Mesodermal cell (in vitro differentiated cells): ENCODE measurements around the gene OR56B4. TPM values are rescaled to one million over a fixed set of nuclear protein-coding genes. Genes with fewer than 3 reads are reported as not detected.
"Not testable (repeated sequence)": the region's sequence is repeated elsewhere in the genome, so short reads cannot be mapped to it uniquely, and the experiment has no call there.

Experiments used
- H3K27ac ChIP-seq: 2 replicates; pipeline ENCODE4 v1.7.0; 2013; ENCODE audit warnings: mild to moderate bottlenecking, low read depth, low read length, moderate library complexity; ENCODE audit not compliant: severe bottlenecking
- H3K36me3 ChIP-seq: 2 replicates; pipeline ENCODE4 v1.7.1; 2013; ENCODE audit warnings: mild to moderate bottlenecking, low read length, moderate library complexity; ENCODE audit not compliant: control insufficient read depth, insufficient read depth
- H3K4me1 ChIP-seq: one replicate; pipeline ENCODE4 v1.7.1; 2013; ENCODE audit warnings: mild to moderate bottlenecking, low read length; ENCODE audit not compliant: insufficient read depth, control insufficient read depth, poor library complexity, severe bottlenecking
- H3K4me3 ChIP-seq: 2 replicates; pipeline ENCODE4 v1.7.0; 2013; ENCODE audit warnings: low read length, control low read depth, mild to moderate bottlenecking; ENCODE audit not compliant: insufficient read depth, poor library complexity, severe bottlenecking; ENCODE audit errors: extremely low read depth
- H3K9me3 ChIP-seq: 2 replicates; pipeline ENCODE4 v1.7.1; 2013; ENCODE audit warnings: mild to moderate bottlenecking, low read length, moderate library complexity; ENCODE audit not compliant: control insufficient read depth
- WGBS, 2 experiments: methylation state at CpG; one replicate each; pipeline ENCODE4 v1.1.5; 2013; ENCODE audit warnings: missing lambda C conversion rate in 2 of 2; ENCODE audit not compliant: insufficient coverage in 2 of 2; 5-methylcytosine and 5-hydroxymethylcytosine counted together
- polyA plus RNA-seq, 2 experiments: library from polyadenylated mRNA; stranded (reverse); fragments of 50-300 nt; gene quantifications; one replicate each; pipeline ENCODE4 v1.2.3, GENCODE V29; 2013

OR56B4 gene, protein sequence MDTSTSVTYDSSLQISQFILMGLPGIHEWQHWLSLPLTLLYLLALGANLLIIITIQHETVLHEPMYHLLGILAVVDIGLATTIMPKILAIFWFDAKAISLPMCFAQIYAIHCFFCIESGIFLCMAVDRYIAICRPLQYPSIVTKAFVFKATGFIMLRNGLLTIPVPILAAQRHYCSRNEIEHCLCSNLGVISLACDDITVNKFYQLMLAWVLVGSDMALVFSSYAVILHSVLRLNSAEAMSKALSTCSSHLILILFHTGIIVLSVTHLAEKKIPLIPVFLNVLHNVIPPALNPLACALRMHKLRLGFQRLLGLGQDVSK
- not detected for polyA plus RNA-seq (2013, experiment 1 of 2)
- polyA plus RNA-seq (2013, experiment 2 of 2): not detected

DNA sequence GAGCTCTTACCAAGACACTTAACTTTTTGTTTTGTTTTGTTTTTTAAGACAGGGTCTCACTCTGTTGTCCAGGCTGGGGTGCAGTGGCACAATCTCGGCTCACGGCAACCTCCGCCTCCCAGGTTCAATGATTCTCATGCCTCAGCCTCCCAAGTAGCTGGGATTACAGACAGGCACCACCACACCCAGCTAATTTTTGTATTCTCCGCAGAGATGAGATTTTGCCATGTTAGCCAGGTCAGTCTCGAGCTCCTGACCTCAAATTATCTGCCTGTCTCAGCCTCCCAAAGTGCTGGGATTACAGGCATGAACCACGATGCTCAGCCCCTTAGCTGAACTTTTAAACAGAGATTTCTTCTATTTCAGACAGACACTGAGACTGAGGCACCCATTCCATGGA is at the start of gene OR56B4:
TSS of gene OR56B4 (plus strand) at position 301 of the 400 bp plus-strand sequence. CDS start at position 396, 95 bp downstream.
- not testable (repeated sequence) for H3K36me3 ChIP-seq, H3K4me1 ChIP-seq, H3K9me3 ChIP-seq, H3K27ac ChIP-seq, H3K4me3 ChIP-seq
- WGBS, 2 experiments: 87 to 100% methylated on average over 1 to 6 of the region's 6 CpGs

DNA sequence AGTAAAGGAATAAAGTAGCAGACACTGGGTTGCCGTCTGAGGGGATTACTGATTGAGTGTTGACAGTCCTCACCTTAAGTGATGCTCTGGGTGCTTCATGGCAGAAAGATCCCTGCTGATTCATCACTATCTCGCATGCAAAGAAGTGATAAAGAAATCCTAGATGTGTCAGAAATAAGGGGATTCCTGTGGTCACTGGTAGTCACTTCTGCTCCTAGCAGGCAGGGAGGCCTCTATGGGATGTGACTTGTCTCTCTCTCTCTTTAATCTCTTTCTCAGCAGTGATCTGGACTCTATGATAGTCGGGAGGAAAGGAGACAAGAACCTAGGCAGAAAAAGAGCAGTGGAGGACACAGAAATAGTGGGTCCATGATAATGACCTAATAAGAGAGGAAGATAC is 46.0 kb upstream of the OR56B4 start:
- no peaks in the 10 kb centered on the region for H3K36me3 ChIP-seq
- 78 to 85% methylated on average over 2 to 3 of the region's 3 CpGs for WGBS, 2 experiments
- H3K9me3 ChIP-seq: no peaks in the 10 kb centered on the region
- no peak overlapping the region for H3K27ac ChIP-seq
- H3K4me3 ChIP-seq: no peak overlapping the region
- no peaks in the 10 kb centered on the region for H3K4me1 ChIP-seq

DNA sequence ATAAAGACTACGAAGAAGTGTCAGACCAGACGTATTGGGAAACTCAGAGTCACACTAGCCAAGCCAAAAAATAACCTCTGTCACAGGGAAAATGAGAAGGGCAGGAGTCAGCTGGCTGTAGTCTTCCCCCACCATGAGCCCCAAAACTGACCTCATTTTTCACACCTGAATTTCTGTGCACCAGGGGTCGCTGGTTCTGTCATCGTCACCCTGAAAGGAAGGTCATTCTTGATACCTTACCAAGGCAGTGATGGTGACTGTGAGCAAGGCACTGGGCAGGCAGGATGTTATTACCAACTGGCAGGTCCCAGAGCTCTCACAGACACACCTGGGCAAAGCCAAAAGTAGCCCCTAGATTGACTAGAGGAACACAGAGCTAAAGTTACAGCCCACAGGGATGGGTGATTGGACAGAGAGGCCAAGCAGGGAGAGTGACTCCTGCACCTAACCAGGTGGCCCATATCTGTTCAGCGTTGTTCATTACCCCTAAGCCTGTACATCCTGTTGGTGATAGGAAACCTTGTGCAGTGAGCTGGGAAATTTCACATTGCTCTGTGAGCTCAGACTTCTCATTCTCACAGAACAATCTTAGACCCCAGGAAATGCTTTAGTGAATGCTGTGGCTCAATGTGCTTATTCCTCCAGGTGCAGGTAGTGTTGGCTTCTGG is 44.7 kb upstream of the OR56B4 start:
- no peak overlapping the region for H3K27ac ChIP-seq
- 88 to 100% methylated on average over 5 of the region's 5 CpGs for WGBS, 2 experiments
- no peaks in the 10 kb centered on the region for H3K9me3 ChIP-seq

DNA sequence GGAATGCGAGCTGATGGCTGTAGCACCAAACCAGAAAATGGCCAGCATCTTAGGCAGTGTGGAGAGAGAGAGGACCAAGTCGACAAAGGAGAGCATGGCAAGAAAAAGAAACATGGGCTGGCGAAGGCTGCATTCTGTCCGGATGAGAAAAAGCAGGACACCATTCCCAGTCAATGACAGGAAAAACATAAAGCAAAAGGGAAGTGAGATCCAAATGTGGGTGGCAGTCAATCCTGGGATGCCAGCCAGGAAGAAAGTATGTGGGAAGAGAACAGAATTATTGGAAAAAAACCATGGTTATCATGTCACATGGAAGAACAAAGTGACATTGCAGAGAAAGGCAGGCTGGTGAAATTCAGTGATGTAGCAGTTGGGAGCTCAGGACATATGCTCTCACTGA is 40.0 kb upstream of the OR56B4 start:
- H3K36me3 ChIP-seq: no peaks in the 10 kb centered on the region
- H3K9me3 ChIP-seq: no peaks in the 10 kb centered on the region
- no peak overlapping the region for H3K27ac ChIP-seq
- whole genome bisulfite sequencing, 2 experiments: 88 to 100% methylated on average over 3 to 4 of the region's 4 CpGs
- H3K4me3 ChIP-seq: no peak overlapping the region
- no peaks in the 10 kb centered on the region for H3K4me1 ChIP-seq

More for the DNA sequence above, 44.7 kb upstream of the OR56B4 start:
- H3K4me3 ChIP-seq: no peak overlapping the region
- H3K4me1 ChIP-seq: no peaks in the 10 kb centered on the region
- no peaks in the 10 kb centered on the region for H3K36me3 ChIP-seq

DNA sequence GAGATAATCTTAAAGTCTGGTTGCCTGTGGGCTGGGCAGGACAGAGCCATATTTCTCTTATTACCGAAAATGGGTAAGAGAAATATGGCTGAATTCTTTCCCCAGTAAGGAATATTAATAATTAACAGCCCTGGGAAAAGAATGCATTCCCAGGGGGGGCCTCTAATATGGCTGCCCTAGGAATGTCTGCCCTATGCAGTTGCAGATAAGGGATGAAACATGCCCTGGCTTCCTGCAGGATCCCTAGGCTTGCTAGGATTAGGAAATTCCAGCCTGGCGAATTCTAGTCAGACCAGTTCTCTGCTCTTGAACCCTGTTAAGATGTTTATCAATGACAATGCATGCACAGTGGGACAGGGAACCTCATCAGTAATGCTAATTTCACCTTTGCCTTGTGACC is 31.0 kb upstream of the OR56B4 start:
- WGBS, 2 experiments: 50 to 75% methylated on average over 1 of the region's 2 CpGs

DNA sequence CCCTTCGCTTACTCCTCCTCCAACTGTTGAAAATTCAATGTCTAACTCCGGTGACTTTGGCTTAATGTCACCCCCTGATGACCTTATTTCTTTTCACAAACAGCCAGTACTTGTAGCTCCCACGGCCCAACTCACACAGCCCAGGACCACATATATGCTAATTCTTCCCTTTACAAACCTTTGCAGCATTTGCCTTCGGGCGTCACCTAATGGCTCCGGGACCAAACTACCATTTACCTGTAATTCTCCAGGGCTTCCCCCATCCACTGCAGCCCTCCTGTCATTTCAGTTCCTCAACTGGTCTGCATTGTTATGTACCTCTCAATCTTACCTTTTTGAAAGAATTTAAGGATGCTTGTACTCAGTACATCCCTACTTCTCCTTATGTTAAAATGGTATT is 29.8 kb upstream of the OR56B4 start:
- H3K27ac ChIP-seq: no peak overlapping the region
- H3K4me1 ChIP-seq: no peaks in the 10 kb centered on the region
- no peaks in the 10 kb centered on the region for H3K36me3 ChIP-seq
- 86 to 87% methylated on average over 6 of the region's 6 CpGs for WGBS, 2 experiments
- H3K9me3 ChIP-seq: peaks cover 9% of the 10 kb centered on the region
- H3K4me3 ChIP-seq: no peak overlapping the region

More for the DNA sequence above, 31.0 kb upstream of the OR56B4 start:
- H3K27ac ChIP-seq, H3K4me1 ChIP-seq, H3K36me3 ChIP-seq, H3K9me3 ChIP-seq, H3K4me3 ChIP-seq: not testable (repeated sequence)

DNA sequence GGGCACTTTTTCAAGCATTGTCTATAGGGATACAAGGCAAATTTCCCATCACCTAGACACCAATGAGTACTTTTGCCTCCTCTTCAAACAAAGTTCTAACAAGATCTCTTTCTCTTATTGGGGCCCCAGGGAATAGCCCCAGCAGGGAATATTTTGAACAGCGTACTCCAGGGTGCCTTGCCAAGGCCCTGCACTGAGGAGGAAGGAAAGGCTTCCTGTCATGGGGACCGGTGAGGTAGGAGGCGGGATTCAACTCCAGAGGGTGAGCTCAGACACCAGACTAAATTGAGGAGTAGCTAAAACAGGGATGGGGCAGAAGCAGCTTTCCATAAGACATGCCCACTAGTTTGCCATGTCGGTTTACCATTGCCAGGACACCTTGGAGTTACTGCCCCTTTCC is 28.0 kb upstream of the OR56B4 start:
- no peaks in the 10 kb centered on the region for H3K4me1 ChIP-seq
- H3K9me3 ChIP-seq: peaks cover 9% of the 10 kb centered on the region
- no peaks in the 10 kb centered on the region for H3K36me3 ChIP-seq
- no peak overlapping the region for H3K27ac ChIP-seq
- H3K4me3 ChIP-seq: no peak overlapping the region
- WGBS, 2 experiments: 78 to 86% methylated on average over 3 to 4 of the region's 4 CpGs

DNA sequence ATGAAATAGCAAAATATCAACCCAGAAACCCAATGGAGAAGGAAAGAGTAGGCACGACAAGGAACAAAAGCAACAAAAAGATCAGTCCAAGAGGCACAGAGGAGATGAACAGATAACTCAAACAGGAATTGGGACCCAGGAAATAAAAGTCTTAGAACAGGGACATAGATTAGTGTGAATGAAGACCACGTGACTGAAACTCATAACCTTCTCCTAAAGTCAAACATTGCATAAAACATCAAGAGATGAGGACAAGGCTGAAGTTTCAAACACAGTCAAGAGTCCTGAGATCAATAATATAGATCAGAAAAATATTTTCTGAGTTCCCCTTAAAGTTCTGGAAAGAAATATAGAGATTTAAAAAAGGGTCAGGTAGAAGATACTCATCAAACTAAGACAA is 24.4 kb upstream of the OR56B4 start:
- Histone ChIP-seq H3K9me3 (no peaks in the 10 kb centered on the region), H3K4me1 (no peaks in the 10 kb centered on the region), H3K27ac (no peak overlapping the region), H3K4me3 (no peak overlapping the region), H3K36me3 (no peaks in the 10 kb centered on the region)
- 100% methylated on average over 1 of the region's 2 CpGs for WGBS, 2 experiments

DNA sequence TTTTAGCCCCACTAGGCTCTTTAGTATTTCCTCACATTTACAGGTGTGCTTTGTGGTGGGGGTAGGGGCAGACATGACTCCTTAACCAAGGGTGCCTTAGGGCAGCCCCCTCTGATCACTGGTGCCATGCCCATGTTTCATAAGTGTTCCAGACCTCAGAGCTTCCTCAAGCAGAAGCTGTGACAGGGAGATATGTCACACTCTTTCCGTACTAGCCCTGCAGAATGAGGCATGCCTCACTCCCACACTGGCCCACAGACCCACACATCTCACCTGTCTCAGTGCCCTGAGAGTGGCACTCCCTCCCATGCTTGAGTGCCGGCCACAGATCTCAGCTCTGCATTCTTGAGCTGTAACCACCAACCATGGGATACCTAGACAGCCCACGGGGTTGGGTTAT is 22.9 kb upstream of the OR56B4 start:
- WGBS, 2 experiments: 40 to 81% methylated on average over 1 to 3 of the region's 3 CpGs
- H3K36me3 ChIP-seq: no peaks in the 10 kb centered on the region
- no peaks in the 10 kb centered on the region for H3K4me1 ChIP-seq
- no peaks in the 10 kb centered on the region for H3K9me3 ChIP-seq
- no peak overlapping the region for H3K27ac ChIP-seq
- H3K4me3 ChIP-seq: no peak overlapping the region

DNA sequence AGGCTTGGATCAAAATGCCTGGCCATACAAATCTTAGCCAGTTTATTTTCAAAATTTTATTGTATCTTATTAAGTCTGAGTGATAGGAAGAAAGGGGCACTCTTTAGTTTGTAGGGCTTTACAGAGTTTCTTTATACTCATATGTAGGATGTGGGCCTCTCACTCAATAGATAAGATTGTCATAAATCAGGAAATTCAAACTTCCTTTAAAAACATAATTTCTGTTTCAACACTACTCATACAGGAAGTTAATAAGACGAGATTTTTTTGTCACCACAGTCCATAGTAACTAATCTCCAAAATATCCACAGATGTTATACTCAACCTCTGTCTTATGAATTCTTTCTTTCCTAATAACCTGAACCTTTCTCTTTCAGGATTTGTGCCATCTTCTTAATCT is 13.3 kb upstream of the OR56B4 start:
- 50 to 67% methylated on average over 1 of the region's 1 CpG for WGBS, 2 experiments
- Histone ChIP-seq H3K4me1 (no peaks in the 10 kb centered on the region), H3K4me3 (no peak overlapping the region), H3K9me3 (no peaks in the 10 kb centered on the region), H3K36me3 (no peaks in the 10 kb centered on the region), H3K27ac (no peak overlapping the region)

DNA sequence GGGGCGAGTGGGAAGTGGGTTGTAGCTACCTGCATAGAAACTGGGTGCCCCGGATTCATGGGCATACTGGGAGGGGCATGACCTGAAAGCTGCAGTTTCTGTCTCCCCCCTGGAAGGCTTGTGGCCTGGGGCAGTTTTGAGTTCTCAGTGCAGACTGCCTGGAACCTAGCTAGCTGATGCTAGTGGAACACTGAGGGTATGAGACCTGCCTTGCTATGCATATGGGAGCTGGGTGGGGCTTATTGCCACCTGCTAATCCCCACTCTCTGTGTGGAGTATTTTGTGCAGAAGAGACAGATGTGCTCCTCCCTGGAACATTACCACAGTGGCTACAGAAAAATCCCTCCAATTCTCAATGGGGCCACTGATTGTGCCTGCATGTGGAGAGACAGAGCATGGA is 11.7 kb upstream of the OR56B4 start:
- no peaks in the 10 kb centered on the region for H3K9me3 ChIP-seq
- H3K4me1 ChIP-seq: no peaks in the 10 kb centered on the region
- no peak overlapping the region for H3K27ac ChIP-seq
- WGBS, 2 experiments: 86 to 87% methylated on average over 2 of the region's 2 CpGs
- H3K36me3 ChIP-seq: no peaks in the 10 kb centered on the region
- no peak overlapping the region for H3K4me3 ChIP-seq
